Pulmonary artery endothelial cell (primary cell): ENCODE measurements around the gene MAGEB4. TPM values are rescaled to one million over a fixed set of nuclear protein-coding genes. Genes with fewer than 3 reads are reported as not detected.
"Not testable (repeated sequence)": the region's sequence is repeated elsewhere in the genome, so short reads cannot be mapped to it uniquely, and the experiment has no call there.

ENCODE experiments used
- DNase-seq: peaks from one replicate; pipeline ENCODE4 v3.0.0-alpha.2; 2011; ENCODE audit warnings: low read depth, low spot score
- total RNA-seq: library from RNA; depleted of rRNA; stranded (reverse); fragments of >200 nt; gene quantifications from 2 replicates; pipeline ENCODE4 v1.2.3, GENCODE V29; 2014

Gene MAGEB4
- not detected in 2 replicates for total RNA-seq

GRCh38 chrX:30241724-30242415 lies at the start of gene MAGEB4:
TSS of gene MAGEB4 (plus strand) at chrX:30242000. CDS start at chrX:30242136, 136 bp downstream.
- DNase-seq: no peak

- not testable (repeated sequence) for DNase-seq
Measured at GRCh38 chrX:30193910-30194309, 47.9 kb upstream of the MAGEB4 start.

- DNase-seq: no peak
Measured at GRCh38 chrX:30196322-30196721, 45.5 kb upstream of the MAGEB4 start.

- no peak for DNase-seq
Measured at GRCh38 chrX:30212172-30212571, 29.6 kb upstream of the MAGEB4 start.

- DNase-seq: no peak
Measured at GRCh38 chrX:30215357-30215843, 26.4 kb upstream of the MAGEB4 start, which contains the start of gene MAGEB2. TSS of gene MAGEB2 (plus strand) at chrX:30215563. CDS start at chrX:30218581, 3,018 bp downstream.

- no peak for DNase-seq
Measured at GRCh38 chrX:30217465-30217864, 24.3 kb upstream of the MAGEB4 start.

- no peak for DNase-seq
Measured at GRCh38 chrX:30219372-30219771, 22.4 kb upstream of the MAGEB4 start.

GRCh38 chrX:30220661-30221060 lies 21.1 kb upstream of the MAGEB4 start:
- no peak for DNase-seq

GRCh38 chrX:30224536-30224935 lies 17.3 kb upstream of the MAGEB4 start:
- no peak for DNase-seq

GRCh38 chrX:30228526-30228925 lies 13.3 kb upstream of the MAGEB4 start:
- no peak for DNase-seq

- DNase-seq: no peak
Measured at GRCh38 chrX:30230395-30230794, 11.4 kb upstream of the MAGEB4 start, which contains the start of gene MAGEB3. TSS of gene MAGEB3 (plus strand) at chrX:30230657. CDS start at chrX:30235925, 5,268 bp downstream.

GRCh38 chrX:30246769-30247489 lies 5.1 kb downstream of the MAGEB4 start, which contains the start of gene MAGEB1:
TSS of gene MAGEB1 (plus strand) at chrX:30247146. CDS start at chrX:30250494, 3,348 bp downstream.
- no peak for DNase-seq

GRCh38 chrX:30248854-30249253 lies 7.1 kb downstream of the MAGEB4 start:
- no peak for DNase-seq

GRCh38 chrX:30253257-30253656 lies 11.5 kb downstream of the MAGEB4 start:
- DNase-seq: no peak

GRCh38 chrX:30259927-30260326 lies 18.1 kb downstream of the MAGEB4 start:
- no peak for DNase-seq

GRCh38 chrX:30261012-30261411 lies 19.2 kb downstream of the MAGEB4 start:
- no peak for DNase-seq

GRCh38 chrX:30262763-30263162 lies 21.0 kb downstream of the MAGEB4 start:
- no peak for DNase-seq

GRCh38 chrX:30270639-30271038 lies 28.8 kb downstream of the MAGEB4 start:
- DNase-seq: no peak

- DNase-seq: no peak
Measured at GRCh38 chrX:30275498-30275897, 33.7 kb downstream of the MAGEB4 start.

- DNase-seq: no peak
Measured at GRCh38 chrX:30278365-30278764, 36.6 kb downstream of the MAGEB4 start.

GRCh38 chrX:30280428-30280827 lies 38.6 kb downstream of the MAGEB4 start:
- no peak for DNase-seq

GRCh38 chrX:30282527-30282926 lies 40.7 kb downstream of the MAGEB4 start:
- DNase-seq: no peak
